Transverse colon (tissue), 4 donors: ENCODE results near the gene WDR74. TPM values are rescaled to one million over a fixed set of nuclear protein-coding genes. Genes with fewer than 3 reads are reported as not detected.

Experiments used
- DNase-seq: peaks from one replicate; pipeline ENCODE4 v3.0.0-alpha.2; 2019
- H3K27ac ChIP-seq, 4 donors: fragments of 200-600 bp; sonication (generic); 2 replicates each; pipeline ENCODE4 v1.5.1; 2016 to 2018; ENCODE audit warnings: inconsistent platforms in 4 of 4
- H3K27me3 ChIP-seq: fragments of 200-600 bp; sonication (generic); 2 replicates; pipeline ENCODE4 v1.5.1; 2017; ENCODE audit warnings: inconsistent platforms
- H3K36me3 ChIP-seq, 4 donors: fragments of 200-600 bp; sonication (generic); 2 replicates each; pipeline ENCODE4 v1.5.1; 2017 to 2019; ENCODE audit warnings: inconsistent platforms in 4 of 4
- H3K4me1 ChIP-seq, 4 donors: fragments of 200-600 bp; sonication (generic); 2 replicates each; pipeline ENCODE4 v1.5.1; 2017 to 2020; ENCODE audit warnings: inconsistent platforms in 4 of 4
- H3K4me3 ChIP-seq, 4 donors: fragments of 200-600 bp; sonication (generic); 1 replicate in 1 of 4; 2 replicates in 3 of 4; pipeline versions ENCODE4 v1.5.1 to v1.6.1; 2017 to 2019; ENCODE audit warnings: inconsistent platforms in 4 of 4
- H3K9me3 ChIP-seq, 2 donors: fragments of 200-600 bp; sonication (generic); 2 replicates each; pipeline ENCODE4 v1.5.1; 2017 to 2019; ENCODE audit warnings: inconsistent platforms in 2 of 2
- CTCF ChIP-seq, 5 experiments: fragments of 200-600 bp in 3 of 5; fragments of 450-650 bp in 2 of 5; sonication (generic) in 3 of 5; IDR thresholded peaks; 1 replicate in 2 of 5; 2 replicates in 3 of 5; pipeline ENCODE4 v1.5.1; 2016 to 2017; ENCODE audit warnings: antibody characterized with exemption in 5 of 5, inconsistent platforms in 3 of 5, mild to moderate bottlenecking in 2 of 5, moderate library complexity in 1 of 5
- EP300 ChIP-seq: sonication (generic); formaldehyde crosslinking; IDR thresholded peaks from one replicate; pipeline ENCODE4 v1.6.1; 2017; ENCODE audit warnings: antibody characterized with exemption, low read depth
- POLR2A ChIP-seq: fragments of 450-650 bp; IDR thresholded peaks from one replicate; pipeline ENCODE4 v1.6.1; 2016; ENCODE audit warnings: antibody characterized with exemption, mild to moderate bottlenecking, moderate library complexity
- POLR2AphosphoS5 ChIP-seq, 3 donors: sonication (generic); formaldehyde crosslinking; IDR thresholded peaks; one replicate each; pipeline ENCODE4 v1.6.1; 2016; ENCODE audit warnings: antibody characterized with exemption in 3 of 3
- WGBS, 2 donors: methylation state at CpG; one replicate each; pipeline ENCODE4 v1.1.5; 2018; ENCODE audit warnings: low coverage in 1 of 2; 5-methylcytosine and 5-hydroxymethylcytosine counted together
- in situ Hi-C, 4 donors: fragments of 200-750 bp; cut with MboI; loops; one replicate each; pipeline versions ENCODE4 v1.15.0 to v1.15.1; 2017; ENCODE audit warnings: low sequenced_read_pairs in 3 of 4, low pct_ligation_motif_present in 1 of 4, low pct_unique_long_range_greater_than_20kb in 1 of 4
- intact Hi-C: fragments of 100-400 bp; cut with DNase I; formaldehyde crosslinking; loops from one replicate; pipeline ENCODE4 v1.15.1; 2023; ENCODE audit warnings: low total_unique reads
- total RNA-seq, 4 donors: library from RNA; depleted of rRNA; stranded (reverse); fragments of >200 nt; gene quantifications; one replicate each; pipeline ENCODE4 v1.1.0, GENCODE V29; 2016

WDR74 gene
- total RNA-seq, 4 donors from 2014 or later = 25.3 to 37.8 (median 27.6) TPM

GRCh38 chr11:62881579-62882430, 42.4 kb upstream of the WDR74 start:
- Histone ChIP-seq H3K27me3 (no peaks in the 10 kb centered on the region), H3K4me1 (peaks cover 33 to 59% (median 39%) of the 10 kb centered on the region in 4 donors), H3K27ac (peak overlapping the region; percentile 96 to 100 (median 98)), H3K36me3 (peaks cover 0 to 39% (median 17%) of the 10 kb centered on the region in 4 donors), H3K4me3 (peak overlapping the region; percentile 64 to 96 (median 78)), H3K9me3 (no peaks in the 10 kb centered on the region)
- TF ChIP-seq POLR2A (no peak), CTCF (IDR thresholded peaks at IDR 0.05) (no peak), POLR2AphosphoS5 (IDR thresholded peaks at IDR 0.05) (peak; percentile 22 to 68 (median 67)), EP300 (peak; percentile 82)
- intact Hi-C loops (loop anchor here (5.0 kb wide), 1 partner anchor 1810 kb away; no protein-coding TSS in a partner anchor), in situ Hi-C loops (loop anchor here in 1 of 4 donors (25.0 kb wide), 1 partner anchor 495 kb away; no protein-coding TSS in a partner anchor)
- peak; percentile 94 for DNase-seq
- 4 to 10% methylated on average over 5 to 21 of the region's 21 CpGs for WGBS, 2 donors

DNA sequence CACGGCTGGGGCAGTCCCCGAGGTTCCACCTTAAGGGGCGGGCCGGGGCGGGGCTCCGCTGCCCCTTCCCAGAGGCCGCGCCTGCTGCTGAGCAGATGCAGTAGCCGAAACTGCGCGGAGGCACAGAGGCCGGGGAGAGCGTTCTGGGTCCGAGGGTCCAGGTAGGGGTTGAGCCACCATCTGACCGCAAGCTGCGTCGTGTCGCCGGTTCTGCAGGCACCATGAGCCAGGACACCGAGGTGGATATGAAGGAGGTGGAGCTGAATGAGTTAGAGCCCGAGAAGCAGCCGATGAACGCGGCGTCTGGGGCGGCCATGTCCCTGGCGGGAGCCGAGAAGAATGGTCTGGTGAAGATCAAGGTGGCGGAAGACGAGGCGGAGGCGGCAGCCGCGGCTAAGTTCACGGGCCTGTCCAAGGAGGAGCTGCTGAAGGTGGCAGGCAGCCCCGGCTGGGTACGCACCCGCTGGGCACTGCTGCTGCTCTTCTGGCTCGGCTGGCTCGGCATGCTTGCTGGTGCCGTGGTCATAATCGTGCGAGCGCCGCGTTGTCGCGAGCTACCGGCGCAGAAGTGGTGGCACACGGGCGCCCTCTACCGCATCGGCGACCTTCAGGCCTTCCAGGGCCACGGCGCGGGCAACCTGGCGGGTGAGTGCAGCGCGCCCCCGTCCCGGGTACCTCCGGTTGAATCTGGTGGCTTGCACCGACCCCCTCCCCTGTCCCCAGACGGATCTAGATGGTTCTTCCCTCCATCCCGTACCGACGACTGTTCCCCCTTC, 41.6 kb upstream of the WDR74 start, which contains the start of gene SLC3A2:
TSS of gene SLC3A2 (plus strand) at position 94 of the 776 bp plus-strand sequence. CDS start at position 222, 128 bp downstream.
- peaks cover 33 to 53% (median 39%) of the 10 kb centered on the region in 4 donors for H3K4me1 ChIP-seq

GRCh38 chr11:62880231-62880802, 40.9 kb upstream of the WDR74 start:
- in situ Hi-C loops = loop anchor here in 1 of 4 donors (25.0 kb wide), 1 partner anchor 493 kb away; no protein-coding TSS in a partner anchor
- Histone ChIP-seq H3K36me3 (peaks cover 0 to 25% (median 10%) of the 10 kb centered on the region in 4 donors), H3K27ac (peak overlapping the region; percentile 96 to 100 (median 98)), H3K9me3 (no peaks in the 10 kb centered on the region), H3K4me1 (peaks cover 33 to 49% (median 39%) of the 10 kb centered on the region in 4 donors), H3K27me3 (no peaks in the 10 kb centered on the region), H3K4me3 (peak overlapping the region; percentile 64 to 96 (median 78))
- TF ChIP-seq CTCF (IDR thresholded peaks at IDR 0.05) (no peak), POLR2A (no peak), POLR2AphosphoS5 (IDR thresholded peaks at IDR 0.05) (no peak), EP300 (no peak)
- 2 to 4% methylated on average over 5 to 16 of the region's 16 CpGs for WGBS, 2 donors
- DNase-seq = no peak
- intact Hi-C loops = loop anchor here (5.0 kb wide), 1 partner anchor 1812 kb away; no protein-coding TSS in a partner anchor

More for the DNA sequence above, 41.6 kb upstream of the WDR74 start, which contains the start of gene SLC3A2:
- peak; percentile 94 for DNase-seq
- intact Hi-C loops = loop anchor here (5.0 kb wide), 1 partner anchor 1811 kb away; no protein-coding TSS in a partner anchor
- peak within 1 kb of the TSS; percentile 96 to 100 (median 98) for H3K27ac ChIP-seq
- 1% methylated on average over 67 of the region's 69 CpGs; no CpG with 5 or more reads in 1 of the 2 donors for WGBS, 2 donors
- H3K4me3 ChIP-seq = peak within 1 kb of the TSS; percentile 64 to 96 (median 78)
- no peaks in the 10 kb centered on the region for H3K9me3 ChIP-seq
- H3K27me3 ChIP-seq = no peaks in the 10 kb centered on the region
- in situ Hi-C loops = loop anchor here in 1 of 4 donors (25.0 kb wide), 1 partner anchor 494 kb away; no protein-coding TSS in a partner anchor
- TF ChIP-seq POLR2AphosphoS5 (IDR thresholded peaks at IDR 0.05) (peak; percentile 100), POLR2A (peak; percentile 99), CTCF (IDR thresholded peaks at IDR 0.05) (peak; percentile 45 to 75 (median 65)), EP300 (peak; percentile 32)
- H3K36me3 ChIP-seq = peaks cover 0 to 31% (median 13%) of the 10 kb centered on the region in 4 donors
